Neutrophil (primary cell): ENCODE data around the gene LINGO3.

Experiments
- H3K27ac ChIP-seq: fragments of 200-600 bp; sonication (generic); 2 replicates; pipeline ENCODE4 v1.5.1; 2016; ENCODE audit warnings: mild to moderate bottlenecking, moderate library complexity
- H3K27me3 ChIP-seq: fragments of 200-600 bp; sonication (generic); 2 replicates; pipeline ENCODE4 v1.6.0; 2016; ENCODE audit warnings: mild to moderate bottlenecking
- H3K36me3 ChIP-seq: fragments of 200-600 bp; sonication (generic); 2 replicates; pipeline ENCODE4 v1.5.1; 2017
- H3K4me1 ChIP-seq, 2 experiments: fragments of 200-600 bp in 1 of 2; sonication (generic) in 1 of 2; 1 replicate in 1 of 2; 2 replicates in 1 of 2; pipeline versions ENCODE4 v1.5.1 to v1.6.1; 2013 to 2016; ENCODE audit warnings: low read depth in 1 of 2, low read length in 1 of 2, mild to moderate bottlenecking in 1 of 2, moderate library complexity in 1 of 2; ENCODE audit not compliant: control insufficient read depth in 1 of 2, insufficient read depth in 1 of 2
- H3K4me3 ChIP-seq, 2 experiments: fragments of 200-600 bp in 1 of 2; sonication (generic) in 1 of 2; 1 replicate in 1 of 2; 2 replicates in 1 of 2; pipeline ENCODE4 v1.5.1; 2013 to 2016; ENCODE audit warnings: low read depth in 1 of 2, low read length in 1 of 2, mild to moderate bottlenecking in 1 of 2, moderate library complexity in 1 of 2
- H3K9me3 ChIP-seq: fragments of 200-600 bp; sonication (generic); 2 replicates; pipeline ENCODE4 v1.5.1; 2016
- CTCF ChIP-seq: fragments of 200-600 bp; sonication (generic); IDR thresholded peaks from 2 replicates; pipeline ENCODE4 v1.5.1; 2016; ENCODE audit warnings: antibody characterized with exemption

Gene LINGO3

GRCh38 chr19:2260341-2260805, 47.6 kb downstream of the LINGO3 start:
- TF ChIP-seq CTCF: no peak
- Histone ChIP-seq H3K4me1 (peaks cover 20 to 21% of the 10 kb centered on the region in 2 experiments), H3K4me3 (no peak overlapping the region), H3K27ac (no peak overlapping the region), H3K27me3 (no peaks in the 10 kb centered on the region), H3K9me3 (no peaks in the 10 kb centered on the region), H3K36me3 (no peaks in the 10 kb centered on the region)

DNA sequence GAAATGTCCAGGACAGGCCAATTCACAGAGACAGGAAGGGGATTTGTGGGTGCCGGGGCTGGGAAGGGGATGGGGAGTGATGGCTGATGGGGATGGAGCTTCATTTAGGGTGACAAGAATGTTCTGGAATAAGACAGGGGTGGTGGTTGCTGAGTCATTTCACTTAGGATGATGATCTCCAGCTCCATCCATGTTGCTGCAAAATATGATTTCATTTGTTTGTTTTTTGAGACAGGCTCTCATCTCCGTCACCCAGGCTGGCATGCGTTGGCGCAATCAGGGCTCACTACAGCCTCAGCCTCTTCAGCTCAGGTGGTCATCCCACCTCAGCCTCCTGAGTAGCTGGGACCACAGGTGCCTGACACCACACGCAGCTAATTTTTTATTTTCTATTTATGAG, 48.6 kb downstream of the LINGO3 start:
- H3K9me3 ChIP-seq: no peaks in the 10 kb centered on the region
- no peak for TF ChIP-seq CTCF
- H3K27ac ChIP-seq: no peak overlapping the region
- H3K4me1 ChIP-seq: peaks cover 10 to 11% of the 10 kb centered on the region in 2 experiments
- H3K27me3 ChIP-seq: peaks cover 7% of the 10 kb centered on the region
- H3K4me3 ChIP-seq: no peak overlapping the region
- H3K36me3 ChIP-seq: no peaks in the 10 kb centered on the region
